ENCODE results near the gene ABO.
"Not testable (repeated sequence)": the region's sequence is repeated elsewhere in the genome, so short reads cannot be mapped to it uniquely, and the experiment has no call there.

ABO gene

GRCh38 chr9:133255371-133256135 lies 19.4 kb downstream of the ABO start:
- DNase-seq (ENCODE audit: low read depth in 1 of 2, low spot score in 1 of 2): no peak
- TF ChIP-seq JUND (IDR thresholded peaks at IDR 0.05; ENCODE audit: low read depth): no peak
- in situ Hi-C loops (cut with HindIII; ENCODE audit: low pct_unique_long_range_greater_than_20kb, low sequenced_read_pairs): no loop called here

- no peak for DNase-seq (ENCODE audit: low read depth in 1 of 2, low spot score in 1 of 2)
- in situ Hi-C loops (cut with HindIII; ENCODE audit: low pct_unique_long_range_greater_than_20kb, low sequenced_read_pairs): no loop called here
- no peak for TF ChIP-seq JUND (IDR thresholded peaks at IDR 0.05; ENCODE audit: low read depth)
Observed at GRCh38 chr9:133254471-133254870, 20.5 kb downstream of the ABO start.

- in situ Hi-C loops (cut with HindIII; ENCODE audit: low pct_unique_long_range_greater_than_20kb, low sequenced_read_pairs): no loop called here
- TF ChIP-seq JUND (IDR thresholded peaks at IDR 0.05; ENCODE audit: low read depth): no peak
- DNase-seq (ENCODE audit: low read depth in 1 of 2, low spot score in 1 of 2): no peak
Observed at GRCh38 chr9:133253268-133253667, 21.7 kb downstream of the ABO start.

GRCh38 chr9:133252301-133253020 lies 22.5 kb downstream of the ABO start:
- no peak for DNase-seq (ENCODE audit: low read depth in 1 of 2, low spot score in 1 of 2)
- TF ChIP-seq JUND (IDR thresholded peaks at IDR 0.05; ENCODE audit: low read depth): no peak
- in situ Hi-C loops (cut with HindIII; ENCODE audit: low pct_unique_long_range_greater_than_20kb, low sequenced_read_pairs): no loop called here

- no peak for TF ChIP-seq JUND (IDR thresholded peaks at IDR 0.05; ENCODE audit: low read depth)
- DNase-seq (ENCODE audit: low read depth in 1 of 2, low spot score in 1 of 2): no peak
Observed at GRCh38 chr9:133251773-133252172, 23.2 kb downstream of the ABO start.

GRCh38 chr9:133251221-133251620 lies 23.8 kb downstream of the ABO start:
- DNase-seq (ENCODE audit: low read depth in 1 of 2, low spot score in 1 of 2); in situ Hi-C loops (cut with HindIII; ENCODE audit: low pct_unique_long_range_greater_than_20kb, low sequenced_read_pairs): not testable (repeated sequence)

More at GRCh38 chr9:133251773-133252172, 23.2 kb downstream of the ABO start:
- in situ Hi-C loops (cut with HindIII; ENCODE audit: low pct_unique_long_range_greater_than_20kb, low sequenced_read_pairs): no loop called here

- TF ChIP-seq JUND (IDR thresholded peaks at IDR 0.05; ENCODE audit: low read depth): no peak
- in situ Hi-C loops (cut with HindIII; ENCODE audit: low pct_unique_long_range_greater_than_20kb, low sequenced_read_pairs): no loop called here
- DNase-seq (ENCODE audit: low read depth in 1 of 2, low spot score in 1 of 2): peak in 1 of 2 experiments; percentile 65
Observed at GRCh38 chr9:133250741-133251170, 24.2 kb downstream of the ABO start.

- in situ Hi-C loops (cut with HindIII; ENCODE audit: low pct_unique_long_range_greater_than_20kb, low sequenced_read_pairs): no loop called here
- no peak for DNase-seq (ENCODE audit: low read depth in 1 of 2, low spot score in 1 of 2)
- no peak for TF ChIP-seq JUND (IDR thresholded peaks at IDR 0.05; ENCODE audit: low read depth)
Observed at GRCh38 chr9:133249337-133249736, 25.7 kb downstream of the ABO start.

- no peak for DNase-seq (ENCODE audit: low read depth in 1 of 2, low spot score in 1 of 2)
- TF ChIP-seq JUND (IDR thresholded peaks at IDR 0.05; ENCODE audit: low read depth): no peak
- in situ Hi-C loops (cut with HindIII; ENCODE audit: low pct_unique_long_range_greater_than_20kb, low sequenced_read_pairs): no loop called here
Observed at GRCh38 chr9:133248726-133249295, 26.2 kb downstream of the ABO start.

- in situ Hi-C loops (cut with HindIII; ENCODE audit: low pct_unique_long_range_greater_than_20kb, low sequenced_read_pairs): no loop called here
- TF ChIP-seq JUND (IDR thresholded peaks at IDR 0.05; ENCODE audit: low read depth): no peak
- no peak for DNase-seq (ENCODE audit: low read depth in 1 of 2, low spot score in 1 of 2)
Observed at GRCh38 chr9:133247632-133248031, 27.4 kb downstream of the ABO start.

GRCh38 chr9:133246991-133247390 lies 28.0 kb downstream of the ABO start:
- TF ChIP-seq JUND (IDR thresholded peaks at IDR 0.05; ENCODE audit: low read depth): no peak
- DNase-seq (ENCODE audit: low read depth in 1 of 2, low spot score in 1 of 2): no peak
- in situ Hi-C loops (cut with HindIII; ENCODE audit: low pct_unique_long_range_greater_than_20kb, low sequenced_read_pairs): no loop called here

GRCh38 chr9:133246562-133246961 lies 28.4 kb downstream of the ABO start:
- no peak for TF ChIP-seq JUND (IDR thresholded peaks at IDR 0.05; ENCODE audit: low read depth)
- in situ Hi-C loops (cut with HindIII; ENCODE audit: low pct_unique_long_range_greater_than_20kb, low sequenced_read_pairs): no loop called here
- no peak for DNase-seq (ENCODE audit: low read depth in 1 of 2, low spot score in 1 of 2)

GRCh38 chr9:133242991-133243390 lies 32.0 kb downstream of the ABO start:
- no peak for DNase-seq (ENCODE audit: low read depth in 1 of 2, low spot score in 1 of 2)
- in situ Hi-C loops (cut with HindIII; ENCODE audit: low pct_unique_long_range_greater_than_20kb, low sequenced_read_pairs): no loop called here
- no peak for TF ChIP-seq JUND (IDR thresholded peaks at IDR 0.05; ENCODE audit: low read depth)
